NCI-H524 treated with DMSO at 0.1 percent for 48 hours (cell line): ENCODE measurements around the gene DOCK6.
"Not testable (repeated sequence)": the region's sequence is repeated elsewhere in the genome, so short reads cannot be mapped to it uniquely, and the experiment has no call there.

Experiments
- DNase-seq: peaks from one replicate; lab custom pipeline; 2025; lab: John Stamatoyannopoulos, UW

Gene DOCK6

DNA sequence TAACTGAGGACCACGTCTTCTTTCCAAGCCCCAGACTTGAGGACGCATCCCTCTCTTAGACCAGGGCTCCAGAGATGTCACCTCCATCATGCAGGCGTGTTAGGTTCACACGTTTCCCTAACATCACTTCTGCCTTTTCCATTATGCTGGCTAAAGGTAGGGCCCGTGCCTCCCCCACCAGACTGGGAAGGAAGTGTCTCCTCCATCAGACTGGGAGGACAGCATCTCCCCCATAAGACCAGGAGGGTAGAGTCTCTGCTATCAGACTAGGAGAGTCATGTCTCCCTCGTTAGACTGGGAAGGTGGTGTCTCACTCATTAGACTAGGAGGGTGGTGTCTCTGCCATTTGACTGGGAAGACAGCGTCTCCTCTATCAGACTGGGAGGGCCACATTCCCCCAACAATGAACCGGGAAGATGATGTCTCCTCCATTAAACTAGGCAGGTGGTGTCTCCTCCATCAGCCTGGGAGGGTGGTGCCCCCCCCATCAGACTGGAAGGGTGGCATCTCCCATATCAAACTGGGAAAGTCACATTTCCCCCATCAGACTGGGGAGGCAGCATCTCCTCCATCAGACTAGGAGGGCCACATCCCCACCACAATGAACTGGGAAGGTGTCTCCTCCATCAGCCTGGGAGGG, 88.7 kb downstream of the DOCK6 start:
- DNase-seq, result no peak

DNA sequence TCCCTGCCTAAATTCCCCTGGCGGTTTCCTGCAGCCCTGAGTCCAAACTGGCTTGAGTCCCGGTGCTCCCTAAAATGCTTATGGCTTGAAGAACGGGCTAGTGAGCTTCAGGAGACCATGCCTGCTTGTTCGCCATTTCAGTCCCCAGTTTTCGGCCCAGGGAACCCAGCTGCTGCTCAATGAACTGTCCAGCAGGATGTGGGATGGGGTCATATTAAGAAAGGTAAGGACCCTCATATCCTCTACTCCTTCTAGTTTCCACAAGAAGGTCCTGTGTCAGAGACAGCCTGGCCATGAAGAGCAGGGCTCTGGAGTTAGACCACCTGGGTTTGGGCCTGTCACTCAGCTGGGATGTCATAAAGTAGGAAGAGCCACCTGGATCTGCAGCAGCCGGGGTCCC, 89.7 kb downstream of the DOCK6 start:
- no peak for DNase-seq

DNA sequence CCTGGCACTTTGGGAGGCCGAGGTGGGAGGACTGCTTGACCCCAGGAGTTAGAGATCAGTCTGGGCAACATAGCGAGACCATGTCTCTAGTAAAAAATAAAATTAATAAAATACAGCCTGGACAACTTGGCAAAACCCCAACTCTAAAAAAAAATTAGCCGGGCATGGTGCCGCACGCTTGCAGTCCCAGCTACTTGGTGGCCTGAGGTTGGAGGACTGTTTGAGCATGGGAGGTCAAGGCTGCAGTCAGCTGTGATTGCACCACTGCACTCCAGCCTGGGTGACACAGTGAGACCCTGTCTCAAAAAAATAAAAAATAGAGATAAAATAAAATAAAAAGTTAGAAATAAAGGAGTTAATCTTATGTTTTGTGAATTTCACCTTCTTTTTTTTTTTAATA, 91.2 kb downstream of the DOCK6 start:
- DNase-seq, result no peak

DNA sequence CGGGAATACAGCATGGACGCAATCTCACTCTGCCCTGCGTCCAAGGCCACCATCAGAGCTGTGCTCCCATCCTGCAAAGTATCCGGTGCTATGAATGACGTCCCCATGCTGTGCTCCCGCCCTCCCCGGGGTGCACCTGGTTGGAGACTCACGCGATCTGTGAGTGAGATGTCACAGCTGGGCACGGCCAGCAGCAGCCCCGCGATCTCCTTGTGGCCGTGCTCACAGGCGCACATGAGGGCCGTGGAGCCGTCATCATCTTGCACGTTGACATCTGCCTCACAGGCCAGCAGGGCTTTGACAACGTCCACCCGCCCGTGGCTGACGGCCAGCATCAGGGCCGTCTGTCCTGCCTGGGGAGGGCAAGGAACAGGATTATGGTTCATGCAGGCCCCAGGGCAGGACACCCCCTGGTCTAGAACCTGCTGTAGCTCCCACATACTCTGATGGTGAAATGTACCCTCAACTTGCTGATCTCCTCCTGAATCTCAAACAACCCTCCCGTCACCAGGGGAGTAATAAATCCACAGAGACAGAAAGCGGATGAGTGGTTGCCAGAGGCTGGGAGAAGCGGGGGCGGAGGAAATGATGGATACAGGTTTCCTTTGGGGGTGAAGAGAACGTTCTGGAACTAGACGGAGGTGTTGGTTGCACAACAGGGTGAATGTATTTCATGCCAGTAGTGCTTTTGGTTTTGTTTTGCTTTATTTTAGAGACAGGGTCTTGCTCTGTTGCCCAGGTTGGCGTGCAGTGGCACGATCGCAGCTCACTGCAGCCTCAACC, 92.2 kb downstream of the DOCK6 start:
- no peak for DNase-seq

DNA sequence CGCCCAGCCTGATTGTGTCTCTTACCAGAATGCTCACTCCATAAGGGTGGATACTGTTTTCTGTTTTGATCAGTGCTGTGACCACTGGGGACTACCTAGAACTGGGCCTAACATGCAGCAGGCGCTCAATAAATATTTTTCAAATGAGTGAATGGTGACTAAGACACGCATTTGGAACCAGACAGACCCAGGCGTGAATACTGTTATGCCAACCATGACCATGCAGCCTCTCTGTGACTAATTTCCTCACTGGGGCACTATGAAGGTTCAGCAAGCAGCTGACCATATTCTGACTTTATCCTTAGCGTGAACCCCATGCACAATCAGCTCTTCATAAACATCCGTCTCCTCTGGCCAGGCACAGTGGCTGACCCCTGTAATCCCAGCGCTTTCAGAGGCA, 93.8 kb downstream of the DOCK6 start:
- DNase-seq, result no peak

DNA sequence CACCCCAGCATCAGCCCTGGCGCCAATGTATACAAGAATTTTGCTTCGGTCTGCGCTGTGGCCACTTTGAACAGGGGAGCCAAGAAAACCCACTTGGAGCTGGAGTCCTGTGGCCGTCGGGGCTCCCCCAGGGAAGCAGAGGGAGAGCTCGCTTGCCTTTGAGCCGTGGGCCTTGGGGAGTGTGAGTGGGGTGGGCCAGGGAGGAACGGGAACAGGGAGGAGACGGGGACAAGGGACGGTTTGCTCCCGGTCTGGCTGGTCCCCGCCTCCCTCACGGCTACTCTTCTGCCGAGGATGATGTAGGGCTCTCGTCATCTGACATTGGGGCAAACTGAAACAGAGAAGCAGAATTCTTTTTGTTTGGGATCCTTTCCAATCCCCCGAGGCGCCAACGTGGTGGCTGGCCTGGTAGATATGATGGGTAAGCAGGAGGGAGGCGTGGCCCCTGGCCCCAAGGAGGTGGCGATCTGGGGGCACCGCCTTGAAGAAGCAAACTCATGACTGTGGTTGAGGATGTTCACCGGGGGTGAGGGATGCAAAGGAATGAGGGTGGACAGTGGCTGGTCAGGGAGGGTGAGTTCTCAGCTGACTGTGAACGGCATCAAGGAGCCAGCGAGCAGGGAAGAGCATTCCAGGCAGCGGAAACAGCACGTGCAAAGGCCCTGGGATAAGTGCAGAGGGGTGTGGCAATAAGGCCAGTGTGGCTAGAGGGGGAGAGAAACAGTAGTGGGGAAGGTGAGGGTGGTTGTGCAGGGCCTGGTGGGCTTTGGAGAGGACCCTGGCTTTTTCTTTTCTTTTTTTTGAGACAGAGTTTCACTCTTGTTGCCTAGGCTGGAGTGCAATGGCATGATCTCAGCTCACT, 95.8 kb downstream of the DOCK6 start:
- DNase-seq, result no peak

DNA sequence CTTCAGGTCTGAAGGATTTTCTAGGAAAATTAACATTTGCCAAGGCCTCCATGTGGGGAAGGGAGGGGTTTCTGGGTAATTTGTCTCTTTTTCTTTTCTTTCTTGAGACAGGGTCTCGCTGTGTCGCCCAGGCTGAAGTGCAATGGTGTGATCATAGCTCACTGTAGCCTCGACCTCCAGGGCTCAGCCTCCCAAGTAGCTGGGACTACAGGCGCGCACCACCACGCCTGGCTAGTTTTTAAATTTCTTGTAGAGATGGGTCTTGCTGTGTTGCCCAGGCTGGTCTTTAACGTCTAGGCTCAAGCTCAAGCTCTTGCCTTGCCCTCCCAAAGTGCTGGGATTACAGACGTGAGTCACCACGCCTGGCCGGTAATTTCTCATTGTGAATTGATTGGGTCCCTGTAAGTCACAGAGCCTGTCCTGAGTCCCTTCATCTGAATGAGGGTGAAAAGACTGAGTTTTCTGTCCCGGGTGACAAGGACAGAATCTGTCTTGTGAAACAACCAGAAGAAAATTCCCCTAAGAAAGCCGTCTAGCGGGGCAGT, 96.8 kb downstream of the DOCK6 start:
- no peak for DNase-seq

DNA sequence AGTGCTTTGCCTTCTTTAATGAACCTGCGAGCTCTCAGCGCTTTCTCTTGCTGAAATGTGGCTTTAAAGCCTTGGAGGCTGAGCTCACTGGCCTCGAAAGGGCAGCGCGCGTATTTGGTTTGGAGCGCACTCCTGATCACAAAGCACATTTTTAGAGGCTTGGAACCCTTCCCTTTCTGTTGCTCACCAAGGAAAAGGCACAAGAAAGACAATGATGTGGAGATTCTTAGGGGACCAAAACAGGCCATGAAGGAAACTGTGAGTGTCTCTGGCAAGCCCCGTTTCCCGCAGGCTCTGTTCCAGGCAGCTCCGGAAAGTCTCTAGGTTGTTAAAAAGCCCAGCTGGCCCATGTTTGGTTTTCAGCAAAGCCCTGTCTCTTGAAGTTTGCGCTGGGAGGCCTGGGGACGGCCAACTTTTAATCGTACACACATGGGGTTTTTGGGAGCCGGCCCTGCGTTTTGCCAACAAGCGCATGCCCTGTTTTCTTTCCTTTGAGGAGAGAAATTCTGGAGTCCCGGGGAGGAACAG, 97.4 kb downstream of the DOCK6 start:
- no peak for DNase-seq

DNA sequence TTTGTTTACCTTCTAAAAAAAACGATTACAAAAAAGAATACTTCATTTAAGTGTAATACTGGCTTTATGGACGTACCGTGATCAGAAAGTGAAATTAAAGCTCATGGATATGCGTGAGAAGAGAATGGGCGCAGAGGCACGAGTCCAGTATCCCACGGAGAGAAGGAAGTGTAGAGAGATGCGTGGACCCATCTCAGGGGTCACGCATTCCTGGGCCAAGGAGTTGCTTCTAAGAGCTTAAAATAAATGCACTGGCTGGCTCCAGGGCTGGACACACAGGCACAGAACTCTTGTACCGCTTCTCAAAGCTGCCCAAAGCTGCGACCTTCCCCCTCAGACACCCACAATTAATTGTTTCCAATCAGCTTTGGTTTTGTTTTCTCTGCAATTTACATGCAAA, 98.0 kb downstream of the DOCK6 start:
- no peak for DNase-seq

DNA sequence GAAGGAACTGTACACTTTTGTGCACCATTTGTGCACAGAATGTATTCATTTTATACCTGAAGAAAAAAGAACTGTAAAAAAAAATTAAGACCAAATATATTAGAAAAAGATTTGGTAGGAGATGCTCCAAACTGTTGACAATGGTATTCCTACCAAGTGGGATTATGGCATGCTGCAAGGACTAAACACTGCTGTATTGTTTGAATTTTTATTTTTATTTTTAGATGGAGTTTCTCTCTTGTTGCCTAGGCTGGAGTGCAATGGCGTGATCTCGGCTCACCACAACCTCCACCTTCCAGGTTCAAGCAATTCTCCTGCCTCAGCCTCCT, 101.9 kb downstream of the DOCK6 start:
- DNase-seq, result not testable (repeated sequence)

DNA sequence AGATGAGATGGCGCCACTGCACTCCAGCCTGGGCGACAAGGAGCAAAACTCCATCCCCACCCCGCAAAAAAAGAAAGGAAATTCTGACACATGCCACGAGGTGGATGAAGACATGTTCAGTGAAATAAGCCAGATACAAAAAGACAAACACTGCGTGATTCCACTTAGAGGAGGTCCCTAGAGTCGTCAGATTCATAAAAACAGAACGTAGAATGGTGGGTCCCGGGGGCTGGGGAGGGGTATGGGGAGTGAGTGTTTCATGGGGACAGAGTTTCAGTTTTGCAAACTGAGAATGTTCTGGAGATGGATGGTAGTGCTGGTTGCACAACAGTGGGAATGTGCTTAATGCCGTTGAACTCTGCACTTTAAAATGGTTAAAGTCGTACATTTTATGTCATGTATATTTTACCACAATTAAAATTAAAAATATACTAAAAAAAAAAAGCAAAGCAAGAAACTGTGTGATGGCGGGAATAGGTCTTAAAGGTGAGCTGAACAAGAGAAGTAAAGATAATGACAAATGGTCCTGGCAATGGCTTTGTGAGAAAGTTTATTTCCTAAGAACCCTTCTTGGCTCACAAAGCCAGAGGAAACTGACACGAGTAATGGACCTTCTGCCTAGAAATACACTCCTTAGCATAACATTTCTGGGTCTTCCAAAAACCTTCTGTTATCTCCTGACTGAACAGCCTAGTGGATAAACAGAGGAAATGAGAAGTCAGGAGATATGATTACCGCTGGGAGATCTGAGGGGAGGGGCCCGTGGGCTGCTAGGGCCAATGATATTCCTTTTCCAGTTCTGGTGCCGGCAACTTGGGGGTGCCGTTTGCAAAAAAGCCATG, 102.5 kb downstream of the DOCK6 start:
- no peak for DNase-seq

DNA sequence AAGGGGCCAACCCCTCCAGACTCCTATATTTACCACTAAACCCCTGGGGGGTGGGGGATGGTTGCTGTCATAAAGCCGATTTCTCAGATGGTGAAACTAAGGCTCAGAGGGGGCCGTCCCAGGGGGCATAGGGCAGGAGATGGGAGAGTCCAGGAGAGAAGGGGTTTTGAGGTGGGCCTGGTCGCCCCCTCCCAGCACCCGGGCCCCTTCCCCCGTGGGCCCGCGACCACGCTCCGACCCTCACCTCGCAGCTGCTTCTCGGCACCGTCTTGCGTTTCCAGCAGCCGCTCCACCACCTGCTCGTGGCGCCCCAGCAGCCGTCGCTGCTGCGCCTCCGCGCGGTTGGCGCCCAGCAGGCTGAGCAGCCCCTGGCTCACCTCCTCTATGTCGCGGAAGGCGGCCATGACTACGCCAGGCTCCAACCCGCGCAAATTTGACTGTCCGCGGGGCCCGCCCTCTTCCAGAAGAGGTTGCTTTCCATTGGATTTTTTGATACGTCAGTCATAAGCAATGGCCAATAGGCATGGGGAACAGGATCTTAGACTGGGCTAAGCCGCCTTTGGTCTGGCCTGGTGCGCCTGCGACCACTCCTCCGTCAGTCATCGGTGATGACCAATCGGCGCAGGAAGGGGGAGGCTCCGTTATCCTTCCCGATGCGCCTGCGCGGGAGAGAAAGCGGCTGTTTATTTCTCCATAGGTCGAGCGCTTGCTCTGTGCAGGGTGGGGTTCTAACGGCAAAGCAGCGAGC, 106.8 kb downstream of the DOCK6 start, which contains the start of gene SPC24:
SPC24 (minus strand) TSS at position 410 of the 748 bp plus-strand sequence; CDS start at position 404, 6 bp downstream.
- peak; percentile 96 for DNase-seq

DNA sequence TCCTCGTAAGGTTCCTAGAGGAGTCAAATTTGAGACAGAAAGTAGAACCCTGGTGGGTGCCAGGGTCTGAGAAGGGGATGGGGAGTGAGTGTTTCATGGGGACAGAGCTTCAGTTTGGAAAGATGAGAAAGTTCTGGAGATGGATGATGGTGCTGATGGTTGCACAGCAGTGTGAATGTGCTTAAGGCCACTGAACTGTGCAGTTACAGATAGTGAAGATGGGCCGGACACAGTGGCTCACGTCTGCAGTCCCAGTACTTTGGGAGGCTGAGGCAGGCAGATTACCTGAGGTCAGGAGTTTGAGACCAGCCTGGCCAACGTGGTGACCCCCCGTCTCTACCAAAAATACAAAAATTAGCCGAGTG, 107.7 kb downstream of the DOCK6 start:
- no peak for DNase-seq

DNA sequence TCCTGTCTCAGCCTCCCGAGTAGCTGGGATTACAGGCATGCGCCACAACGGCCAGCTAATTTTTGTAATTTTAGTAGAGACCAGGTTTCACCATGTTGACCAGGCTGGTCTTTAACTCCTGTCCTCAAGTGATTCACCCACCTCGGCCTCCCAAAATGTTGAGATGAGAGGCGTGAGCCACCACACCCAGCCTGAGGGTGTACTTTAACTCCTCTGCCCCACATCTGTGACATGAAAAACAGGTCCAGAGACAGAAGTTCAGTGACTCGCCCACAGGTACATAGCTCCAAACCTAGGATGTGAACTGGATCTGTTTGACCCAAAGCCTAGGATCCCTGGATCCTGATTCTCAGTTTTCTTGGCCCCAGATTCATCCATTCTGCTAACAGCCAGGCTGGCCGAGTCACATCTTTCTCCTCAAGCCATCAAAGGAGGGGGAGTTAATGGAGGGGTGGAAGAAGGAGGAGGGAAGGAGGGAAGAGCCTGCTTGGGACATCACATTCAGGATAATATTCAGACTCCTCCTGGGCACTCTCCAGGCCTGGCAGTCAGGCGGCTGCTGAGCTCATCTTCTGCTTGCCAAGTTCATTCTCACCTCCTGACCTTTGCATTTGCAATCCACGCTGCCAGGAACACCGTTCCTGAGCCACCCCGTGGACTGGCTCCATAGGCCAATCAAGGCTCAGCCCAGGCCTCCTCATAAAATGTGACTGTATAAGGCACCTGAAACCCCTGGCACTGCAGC, 109.8 kb downstream of the DOCK6 start:
- DNase-seq, result no peak

DNA sequence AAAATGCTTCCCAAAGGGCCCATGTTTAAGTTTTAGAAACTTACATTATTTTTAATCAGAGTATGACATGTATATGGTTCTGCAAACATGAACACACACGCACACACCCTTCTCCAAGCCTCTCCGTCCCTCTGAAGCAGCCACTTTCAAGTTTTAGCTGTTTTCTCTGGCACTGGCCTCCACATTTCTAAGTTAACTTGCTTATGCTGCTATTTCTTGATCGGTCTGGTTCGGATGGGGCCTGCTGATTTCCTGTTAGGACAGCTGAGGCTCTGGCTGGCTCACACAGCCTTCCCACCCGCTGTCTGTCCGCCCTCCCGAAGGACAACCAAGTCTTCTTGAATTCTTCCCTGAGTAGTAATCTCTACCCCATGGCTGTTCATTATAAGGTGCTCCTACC, 111.1 kb downstream of the DOCK6 start:
- DNase-seq, result no peak
